Transverse colon (tissue), 3 donors: ENCODE data around the gene RUNX1.

Experiments used
- CTCF ChIP-seq, 5 experiments: fragments of 200-600 bp in 3 of 5; fragments of 450-650 bp in 2 of 5; sonication (generic) in 3 of 5; IDR thresholded peaks; 1 replicate in 2 of 5; 2 replicates in 3 of 5; pipeline ENCODE4 v1.5.1; 2016 to 2017; ENCODE audit warnings: antibody characterized with exemption in 5 of 5, inconsistent platforms in 3 of 5, mild to moderate bottlenecking in 2 of 5, moderate library complexity in 1 of 5
- POLR2A ChIP-seq: fragments of 450-650 bp; IDR thresholded peaks from one replicate; pipeline ENCODE4 v1.6.1; 2016; ENCODE audit warnings: antibody characterized with exemption, mild to moderate bottlenecking, moderate library complexity

DNA sequence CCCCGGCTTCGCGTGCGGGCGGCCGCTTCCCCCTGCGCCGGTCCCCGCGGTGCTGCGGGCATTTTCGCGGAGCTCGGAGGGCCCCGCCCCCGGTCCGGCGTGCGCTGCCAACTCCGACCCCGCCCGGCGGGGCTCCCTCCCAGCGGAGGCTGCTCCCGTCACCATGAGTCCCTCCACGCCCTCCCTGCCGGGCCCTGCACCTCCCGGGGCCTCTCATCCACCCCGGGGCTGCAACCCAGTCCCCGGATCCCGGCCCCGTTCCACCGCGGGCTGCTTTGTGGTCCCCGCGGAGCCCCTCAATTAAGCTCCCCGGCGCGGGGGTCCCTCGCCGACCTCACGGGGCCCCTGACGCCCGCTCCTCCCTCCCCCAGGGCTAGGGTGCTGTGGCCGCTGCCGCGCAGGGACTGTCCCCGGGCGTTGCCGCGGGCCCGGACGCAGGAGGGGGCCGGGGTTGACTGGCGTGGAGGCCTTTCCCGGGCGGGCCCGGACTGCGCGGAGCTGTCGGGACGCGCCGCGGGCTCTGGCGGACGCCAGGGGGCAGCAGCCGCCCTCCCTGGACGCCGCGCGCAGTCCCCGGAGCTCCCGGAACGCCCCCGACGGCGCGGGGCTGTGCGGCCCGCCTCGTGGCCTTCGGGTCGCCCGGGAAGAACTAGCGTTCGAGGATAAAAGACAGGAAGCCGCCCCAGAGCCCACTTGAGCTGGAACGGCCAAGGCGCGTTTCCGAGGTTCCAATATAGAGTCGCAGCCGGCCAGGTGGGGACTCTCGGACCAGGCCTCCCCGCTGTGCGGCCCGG lies 159.2 kb downstream of the RUNX1 start:
- TF ChIP-seq POLR2A, result no peak
- peak; percentile 23 to 93 (median 78) for TF ChIP-seq CTCF (IDR thresholded peaks at IDR 0.05)
